Naive thymus-derived CD4-positive, alpha-beta T cell (primary cell): ENCODE data around the gene COL23A1. TPM values are rescaled to one million over a fixed set of nuclear protein-coding genes. Genes with fewer than 3 reads are reported as not detected.

Experiments used
- ATAC-seq: fragments of 150-1000 bp; cut with Tn5 transposase; 2 replicates; pipeline ENCODE4 v1.10.0; 2021; ENCODE audit warnings: mild to moderate bottlenecking, moderate library complexity
- CTCF ChIA-PET: fragments of 350-600 bp; sonication (Branson Sonifier 250); formaldehyde crosslinking; loops from one replicate; lab custom pipeline; 2021; ENCODE audit warnings: antibody characterized with exemption; lab: Charles Lee
- POLR2A ChIA-PET: fragments of 350-600 bp; sonication (Branson Sonifier 250); formaldehyde crosslinking; loops from one replicate; lab custom pipeline; 2021; ENCODE audit warnings: antibody characterized with exemption, inconsistent platforms; lab: Charles Lee
- DNase-seq, 9 donors: peaks; one replicate each; pipeline versions ENCODE4 v3.0.0 to v3.0.0-alpha.2; 2020 to 2022; ENCODE audit warnings: mixed read lengths in 1 of 9
- H3K27ac ChIP-seq: one replicate; pipeline ENCODE4 v1.7.0; 2013; ENCODE audit warnings: mild to moderate bottlenecking, low read depth, low read length, moderate library complexity
- H3K27me3 ChIP-seq, 2 donors: one replicate each; pipeline ENCODE4 v1.7.0; 2013; ENCODE audit warnings: low read length in 2 of 2, mild to moderate bottlenecking in 2 of 2, moderate library complexity in 2 of 2; ENCODE audit not compliant: control insufficient read depth in 2 of 2, insufficient read depth in 2 of 2
- H3K36me3 ChIP-seq, 3 experiments: 1 replicate in 2 of 3; 2 replicates in 1 of 3; pipeline ENCODE4 v1.7.0; 2013; ENCODE audit warnings: low read length in 3 of 3, mild to moderate bottlenecking in 3 of 3, moderate library complexity in 1 of 3; ENCODE audit not compliant: insufficient read depth in 3 of 3, control insufficient read depth in 2 of 3
- H3K4me1 ChIP-seq, 2 donors: one replicate each; pipeline ENCODE4 v1.7.0; 2013; ENCODE audit warnings: low read length in 2 of 2, mild to moderate bottlenecking in 2 of 2, moderate library complexity in 1 of 2; ENCODE audit not compliant: control insufficient read depth in 2 of 2, insufficient read depth in 2 of 2
- H3K4me3 ChIP-seq: 2 replicates; pipeline ENCODE4 v1.7.0; 2013; ENCODE audit warnings: mild to moderate bottlenecking, low read length
- H3K9me3 ChIP-seq, 3 experiments: 1 replicate in 2 of 3; 2 replicates in 1 of 3; pipeline ENCODE4 v1.7.0; 2013; ENCODE audit warnings: low read length in 3 of 3; ENCODE audit not compliant: control insufficient read depth in 2 of 3
- H3K27ac Mint-ChIP-seq, 9 donors: one replicate each; pipeline ENCODE4 v1.8.0; 2020 to 2022; ENCODE audit warnings: mixed read lengths in 9 of 9, mild to moderate bottlenecking in 8 of 9, moderate library complexity in 5 of 9, inconsistent platforms in 2 of 9
- H3K27me3 Mint-ChIP-seq, 5 donors: one replicate each; pipeline ENCODE4 v1.8.0; 2021 to 2022; ENCODE audit warnings: mixed read lengths in 5 of 5, mild to moderate bottlenecking in 1 of 5
- H3K36me3 Mint-ChIP-seq, 5 donors: one replicate each; pipeline ENCODE4 v1.8.0; 2020 to 2022; ENCODE audit warnings: mixed read lengths in 5 of 5, mild to moderate bottlenecking in 3 of 5, inconsistent platforms in 1 of 5
- H3K4me1 Mint-ChIP-seq, 7 donors: one replicate each; pipeline ENCODE4 v1.8.0; 2020 to 2022; ENCODE audit warnings: mixed read lengths in 7 of 7, mild to moderate bottlenecking in 3 of 7, inconsistent platforms in 1 of 7
- H3K4me3 Mint-ChIP-seq, 10 donors: one replicate each; pipeline ENCODE4 v1.8.0; 2020 to 2022; ENCODE audit warnings: mild to moderate bottlenecking in 10 of 10, mixed read lengths in 10 of 10, moderate library complexity in 6 of 10, inconsistent platforms in 2 of 10
- H3K9me3 Mint-ChIP-seq, 11 donors: one replicate each; pipeline ENCODE4 v1.8.0; 2020 to 2022; ENCODE audit warnings: mixed read lengths in 11 of 11, mild to moderate bottlenecking in 4 of 11, inconsistent platforms in 1 of 11, moderate library complexity in 1 of 11
- intact Hi-C, 2 donors: fragments of 100-400 bp; cut with micrococcal nuclease; formaldehyde crosslinking; loops; one replicate each; pipeline ENCODE4 v1.15.1; 2023
- polyA plus RNA-seq, 2 donors: library from polyadenylated mRNA; unstranded; fragments of 300-500 nt; fragmentation: Illumina TruSeq; gene quantifications; one replicate each; pipeline ENCODE4 v1.2.3, GENCODE V29; 2021
- total RNA-seq, 6 experiments: library from RNA in 5 of 6; stranded (reverse) in 5 of 6; gene quantifications; 1 replicate in 5 of 6; 2 replicates in 1 of 6; pipeline ENCODE4 v1.2.3 and lab custom pipeline; 2021 to 2026

Gene COL23A1
- total and polyA plus RNA-seq, 7 experiments from 2014 or later, result 0.13 to 0.32 (median 0.22) TPM; not detected in 4

GRCh38 chr5:178279723-178280438, 310.3 kb downstream of the COL23A1 start:
- no peaks in the 10 kb centered on the region for H3K27me3 ChIP-seq
- no peak overlapping the region for H3K4me3 ChIP-seq
- peaks cover 4 to 16% (median 10%) of the 10 kb centered on the region in 11 donors for H3K9me3 Mint-ChIP-seq
- intact Hi-C loops, result loop anchor here (1.0 to 10.0 kb wide), 4 partner anchors 275 to 1212 kb away; partner anchors contain the start of gene COL23A1 (in 1 of the 2)
- no peak overlapping the region for H3K4me3 Mint-ChIP-seq
- H3K27ac Mint-ChIP-seq, result no peak overlapping the region
- ATAC-seq (peak; percentile 68), DNase-seq (peak in 7 of 9 donors; percentile 28 to 71 (median 40))
- H3K36me3 Mint-ChIP-seq, result peaks cover 0 to 6% (median 0%) of the 10 kb centered on the region in 5 donors
- ChIA-PET POLR2A (no interaction called here), CTCF (interaction anchor here (0.7 to 2.4 kb wide), 4 partner anchors 9 to 1214 kb away, joined by 3 to 7 read pairs (median 4); no protein-coding TSS in a partner anchor)
- peaks cover 0 to 6% (median 4%) of the 10 kb centered on the region in 7 donors for H3K4me1 Mint-ChIP-seq
- H3K4me1 ChIP-seq, result peaks cover 0 to 4% of the 10 kb centered on the region in 2 donors
- no peak overlapping the region for H3K27ac ChIP-seq
- H3K36me3 ChIP-seq, result no peaks in the 10 kb centered on the region
- peaks cover 2 to 9% (median 7%) of the 10 kb centered on the region in 5 donors for H3K27me3 Mint-ChIP-seq
- H3K9me3 ChIP-seq, result peaks cover 0 to 5% (median 3%) of the 10 kb centered on the region in 3 experiments

DNA sequence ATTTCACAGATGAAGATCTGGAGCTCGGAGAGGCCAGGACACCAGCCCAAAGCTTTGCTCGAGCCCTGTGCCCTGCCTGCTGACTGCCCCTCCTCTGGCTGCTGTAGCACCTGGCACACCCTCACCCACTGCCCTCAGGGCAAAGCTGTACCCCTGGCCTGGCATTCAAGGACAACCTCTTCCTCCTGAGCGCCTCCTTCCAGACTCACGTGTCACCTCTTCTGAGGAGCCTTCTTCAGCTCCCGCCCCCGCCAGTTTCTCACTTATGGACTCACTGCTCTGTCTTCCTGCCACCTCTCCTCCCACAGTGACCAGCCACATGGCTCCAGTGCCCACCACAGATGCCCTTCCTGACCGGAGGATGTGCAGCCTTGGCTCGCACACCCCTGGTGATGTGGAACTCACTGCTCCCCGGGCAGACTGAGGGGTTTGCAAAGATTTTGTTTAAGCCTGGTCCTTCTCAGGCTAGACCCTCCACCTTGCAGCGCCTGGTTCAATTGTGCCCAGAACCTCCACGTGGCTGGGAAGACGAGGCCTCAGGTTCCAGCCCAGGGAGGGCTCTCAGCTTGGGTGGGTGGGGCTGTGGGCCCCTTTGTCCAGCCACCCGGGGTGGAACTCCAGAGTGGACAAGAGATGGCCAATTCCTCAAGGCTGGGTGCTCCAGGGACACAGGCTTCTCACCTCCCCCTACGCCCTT, 311.0 kb downstream of the COL23A1 start:
- DNase-seq, result no peak
- ATAC-seq, result no peak
- ChIA-PET CTCF (interaction anchor here (0.5 to 1.4 kb wide), 2 partner anchors 359 to 1214 kb away, joined by 3 read pairs; no protein-coding TSS in a partner anchor), POLR2A (no interaction called here)
- H3K9me3 Mint-ChIP-seq, result peaks cover 4 to 16% (median 9%) of the 10 kb centered on the region in 11 donors
- H3K4me3 Mint-ChIP-seq, result no peak overlapping the region
- peaks cover 0 to 6% (median 0%) of the 10 kb centered on the region in 5 donors for H3K36me3 Mint-ChIP-seq
- Histone ChIP-seq H3K27me3 (no peaks in the 10 kb centered on the region), H3K4me1 (peaks cover 0 to 4% of the 10 kb centered on the region in 2 donors), H3K4me3 (no peak overlapping the region), H3K36me3 (no peaks in the 10 kb centered on the region), H3K27ac (no peak overlapping the region), H3K9me3 (peaks cover 0 to 5% (median 3%) of the 10 kb centered on the region in 3 experiments)
- H3K27ac Mint-ChIP-seq, result no peak overlapping the region
- intact Hi-C loops, result loop anchor here in 1 of 2 donors (5.0 kb wide), 1 partner anchor 563 kb away; no protein-coding TSS in a partner anchor
- H3K4me1 Mint-ChIP-seq, result peaks cover 0 to 6% (median 4%) of the 10 kb centered on the region in 7 donors
- peaks cover 2 to 9% (median 7%) of the 10 kb centered on the region in 5 donors for H3K27me3 Mint-ChIP-seq

- POLR2A ChIA-PET, result no interaction called here
- Histone ChIP-seq H3K9me3 (no peaks in the 10 kb centered on the region), H3K4me1 (peaks cover 0 to 4% of the 10 kb centered on the region in 2 donors), H3K36me3 (no peaks in the 10 kb centered on the region), H3K27me3 (no peaks in the 10 kb centered on the region), H3K27ac (no peak overlapping the region), H3K4me3 (no peak overlapping the region)
- DNase-seq (no peak), ATAC-seq (no peak)
- Mint-ChIP-seq H3K36me3 (peaks cover 0 to 6% (median 0%) of the 10 kb centered on the region in 5 donors), H3K27me3 (peaks cover 2 to 9% (median 7%) of the 10 kb centered on the region in 5 donors), H3K9me3 (peaks cover 1 to 11% (median 4%) of the 10 kb centered on the region in 11 donors), H3K27ac (no peak overlapping the region), H3K4me3 (no peak overlapping the region), H3K4me1 (peaks cover 0 to 6% (median 4%) of the 10 kb centered on the region in 7 donors)
- intact Hi-C loops, result loop anchor here in 1 of 2 donors (5.0 kb wide), 1 partner anchor 564 kb away; no protein-coding TSS in a partner anchor
- CTCF ChIA-PET, result interaction anchor here (0.9 kb wide), 1 partner anchor 35 kb away, joined by 3 read pairs; no protein-coding TSS in a partner anchor
Observed at GRCh38 chr5:178278358-178279023, 311.7 kb downstream of the COL23A1 start.

DNA sequence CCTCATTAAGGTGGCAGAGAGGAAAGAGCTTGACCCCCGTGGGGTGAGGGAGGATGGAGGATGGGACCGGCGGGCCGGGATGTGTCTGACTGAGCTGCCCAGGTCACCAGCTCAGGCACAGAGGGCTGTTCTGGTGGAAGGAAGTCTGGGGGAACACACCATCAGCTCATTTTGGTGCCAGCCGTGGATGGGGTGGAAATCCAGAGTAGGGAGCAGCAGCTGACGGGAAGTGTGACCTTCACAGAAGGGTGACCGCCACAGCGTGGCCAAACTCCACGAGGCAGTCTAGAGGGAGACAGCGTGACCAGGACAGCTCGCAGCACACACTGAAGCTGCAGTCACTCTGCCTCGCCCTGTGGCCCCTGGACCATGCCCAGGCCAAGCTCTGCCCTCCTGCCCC, 312.3 kb downstream of the COL23A1 start:
- H3K36me3 Mint-ChIP-seq, result peaks cover 0 to 6% (median 0%) of the 10 kb centered on the region in 5 donors
- no peak overlapping the region for H3K27ac Mint-ChIP-seq
- Histone ChIP-seq H3K27me3 (no peaks in the 10 kb centered on the region), H3K36me3 (no peaks in the 10 kb centered on the region), H3K9me3 (no peaks in the 10 kb centered on the region), H3K4me1 (peaks cover 0 to 4% of the 10 kb centered on the region in 2 donors), H3K27ac (no peak overlapping the region), H3K4me3 (no peak overlapping the region)
- H3K27me3 Mint-ChIP-seq, result peaks cover 0 to 9% (median 7%) of the 10 kb centered on the region in 5 donors
- no peak for DNase-seq
- ChIA-PET POLR2A (no interaction called here), CTCF (interaction anchor here (0.9 kb wide), 1 partner anchor 34 kb away, joined by 3 read pairs; no protein-coding TSS in a partner anchor)
- peaks cover 0 to 7% (median 0%) of the 10 kb centered on the region in 11 donors for H3K9me3 Mint-ChIP-seq
- peaks cover 0 to 6% (median 4%) of the 10 kb centered on the region in 7 donors for H3K4me1 Mint-ChIP-seq
- H3K4me3 Mint-ChIP-seq, result no peak overlapping the region
- intact Hi-C loops, result loop anchor here in 1 of 2 donors (5.0 kb wide), 1 partner anchor 564 kb away; no protein-coding TSS in a partner anchor
- ATAC-seq, result no peak

DNA sequence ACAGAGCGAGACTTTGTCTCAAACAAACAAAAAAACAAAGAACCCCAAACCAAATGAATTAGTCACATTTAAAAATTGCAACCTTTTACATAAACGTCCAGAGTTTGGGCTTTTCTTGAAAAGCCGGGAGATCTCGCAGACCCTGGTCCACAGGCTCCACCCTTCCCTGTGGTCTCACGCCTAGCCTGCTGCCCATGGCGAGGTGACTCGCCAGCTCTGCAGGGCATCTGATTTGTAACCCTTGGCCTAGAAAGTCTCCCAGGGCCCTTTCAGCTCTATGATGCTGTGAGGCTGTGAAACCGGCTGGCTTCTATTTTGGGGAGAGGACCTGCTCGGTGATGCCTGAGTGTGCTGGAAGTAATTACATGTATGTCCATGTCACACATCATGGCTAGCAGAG, 312.8 kb downstream of the COL23A1 start:
- Histone ChIP-seq H3K9me3 (no peaks in the 10 kb centered on the region), H3K36me3 (no peaks in the 10 kb centered on the region), H3K27ac (no peak overlapping the region), H3K27me3 (no peaks in the 10 kb centered on the region), H3K4me3 (no peak overlapping the region), H3K4me1 (peaks cover 0 to 4% of the 10 kb centered on the region in 2 donors)
- Mint-ChIP-seq H3K4me3 (no peak overlapping the region), H3K4me1 (peaks cover 0 to 6% (median 4%) of the 10 kb centered on the region in 7 donors), H3K9me3 (peaks cover 0 to 7% (median 0%) of the 10 kb centered on the region in 11 donors), H3K36me3 (peaks cover 0 to 6% (median 0%) of the 10 kb centered on the region in 5 donors), H3K27me3 (peaks cover 0 to 9% (median 7%) of the 10 kb centered on the region in 5 donors), H3K27ac (no peak overlapping the region)
- intact Hi-C loops, result loop anchor here in 1 of 2 donors (5.0 kb wide), 1 partner anchor 565 kb away; no protein-coding TSS in a partner anchor
- ChIA-PET CTCF (interaction anchor here (0.9 kb wide), 1 partner anchor 33 kb away, joined by 3 read pairs; no protein-coding TSS in a partner anchor), POLR2A (no interaction called here)
- no peak for ATAC-seq
- no peak for DNase-seq
